Right ventricle myocardium superior (tissue), 1 donor: ENCODE data around the gene STEAP2. TPM values are rescaled to one million over a fixed set of nuclear protein-coding genes. Genes with fewer than 3 reads are reported as not detected.

Experiments
- ATAC-seq: fragments of 200-7000 bp; cut with Tn5 transposase; one replicate; pipeline ENCODE4 v1.9.1; 2020; ENCODE audit warnings: mild to moderate bottlenecking; ENCODE audit not compliant: poor library complexity
- DNase-seq: peaks from one replicate; pipeline ENCODE4 v3.0.0-alpha.2; 2020
- intact Hi-C: fragments of 100-400 bp; cut with DNase I; formaldehyde crosslinking; loops from one replicate; pipeline ENCODE4 v1.11.2; 2022
- total RNA-seq: library from RNA; stranded (reverse); fragmentation: NEBNext Ultra II Directional; extraction: Animal tissue kit (Norgen Biotek cat#: 25700); gene quantifications from one replicate; pipeline ENCODE4 v1.2.1, GENCODE V29; 2021
- donor health status: DM: no; HTN: yes; CAD: no; lungs with severe emphysema.

Gene STEAP2
- total RNA-seq, 1 donor from 2014 or later = 10.5 TPM

GRCh38 chr7:90190995-90191394 is 20.5 kb upstream of the STEAP2 start:
- DNase-seq (no peak), ATAC-seq (no peak)
- intact Hi-C loops = no loop called here

DNA sequence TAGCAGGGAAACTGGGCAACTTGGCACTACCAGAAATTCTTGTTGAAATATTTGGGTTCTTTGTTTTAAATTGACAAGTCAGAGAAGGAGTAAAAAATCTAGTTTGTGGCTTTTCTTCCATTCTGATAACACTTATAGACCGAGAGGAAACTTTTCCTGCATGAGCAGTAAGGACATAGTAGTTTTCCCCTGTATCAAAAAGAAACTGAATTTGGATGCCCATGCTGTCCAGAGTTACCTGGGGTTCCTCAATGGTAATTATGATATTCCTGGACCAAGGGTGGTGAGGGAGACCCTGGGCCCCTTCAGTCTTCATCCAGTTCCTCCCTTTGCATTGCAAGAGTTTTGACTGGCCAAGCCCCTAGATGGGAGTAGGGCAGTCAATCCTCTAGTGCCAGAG is 19.9 kb upstream of the STEAP2 start:
- DNase-seq (no peak), ATAC-seq (no peak)
- intact Hi-C loops = no loop called here

DNA sequence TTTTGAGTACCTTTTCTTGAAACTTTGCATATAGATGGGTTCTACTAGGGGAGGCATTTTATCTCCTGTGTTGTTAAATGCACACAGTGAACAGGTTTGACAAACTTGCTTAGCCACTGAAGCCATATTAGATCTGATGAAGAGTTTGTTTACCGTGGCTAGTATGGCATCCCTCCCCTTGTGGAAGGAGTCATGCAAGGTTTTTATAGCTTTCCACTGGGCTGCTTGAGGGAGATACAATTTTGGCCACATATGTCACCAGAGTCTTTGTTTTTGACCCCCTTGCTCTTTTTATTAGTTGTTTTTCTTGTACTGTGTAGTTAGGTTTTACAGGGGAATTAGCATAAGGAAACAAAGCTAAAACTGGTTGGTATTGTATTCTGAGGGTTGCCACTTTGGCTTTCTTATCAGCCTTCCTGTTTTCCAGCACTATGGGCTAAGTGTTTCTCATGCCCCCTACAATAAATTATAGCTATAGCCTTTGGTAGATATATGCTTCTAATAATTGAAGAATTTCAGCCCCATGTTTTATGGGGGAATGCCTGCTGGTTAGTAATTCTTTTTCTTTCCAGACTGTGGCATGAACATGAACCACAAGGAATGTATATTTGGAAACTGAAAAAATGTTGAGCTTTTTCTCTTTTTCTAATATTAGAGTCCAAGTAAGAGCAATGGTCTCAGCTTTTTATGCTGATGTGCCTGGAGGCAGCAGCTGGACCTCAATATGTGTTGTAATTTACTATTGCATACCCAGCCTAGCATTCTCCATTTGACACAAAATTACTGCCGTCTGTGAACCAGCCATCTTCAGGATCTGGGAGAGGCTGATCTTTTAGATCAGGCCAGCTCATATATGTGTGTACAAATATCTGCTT is 18.4 kb upstream of the STEAP2 start:
- no peak for DNase-seq
- ATAC-seq = no peak

GRCh38 chr7:90194911-90195809 is 16.4 kb upstream of the STEAP2 start:
- intact Hi-C loops = no loop called here

More for the DNA sequence above, 18.4 kb upstream of the STEAP2 start:
- intact Hi-C loops = no loop called here

DNA sequence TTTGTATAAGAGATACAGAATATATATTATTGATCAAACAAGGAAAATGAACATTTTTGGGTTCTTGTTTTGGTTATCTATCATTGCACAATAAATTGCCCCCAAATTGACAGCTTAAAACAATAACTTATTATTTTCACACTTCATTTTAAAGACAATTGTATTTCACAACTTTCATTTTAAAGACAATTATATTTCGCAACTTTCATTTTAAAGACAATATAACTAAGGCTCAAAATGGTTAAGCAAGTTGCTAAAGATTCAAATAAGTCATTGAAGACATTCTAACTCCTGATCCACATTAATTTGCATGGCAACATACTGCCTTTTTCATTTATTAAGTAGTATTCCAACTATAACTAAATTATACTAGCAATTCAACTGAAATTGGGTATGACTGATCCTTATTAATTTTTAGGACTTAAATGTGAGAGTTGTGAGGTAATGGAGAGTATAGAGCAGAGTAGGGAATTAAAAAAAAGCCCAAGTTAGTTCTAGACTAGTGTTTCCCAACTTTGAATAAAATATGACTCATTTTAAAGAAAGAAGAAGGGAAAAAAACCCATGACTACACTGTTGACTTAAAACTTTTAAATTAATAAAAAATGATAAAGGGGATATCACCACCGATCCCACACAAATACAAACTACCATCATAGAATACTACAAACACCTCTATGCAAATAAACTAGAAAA is 9.9 kb upstream of the STEAP2 start:
- intact Hi-C loops = no loop called here
- ATAC-seq (no peak), DNase-seq (no peak)

More at GRCh38 chr7:90194911-90195809, 16.4 kb upstream of the STEAP2 start:
- ATAC-seq (no peak), DNase-seq (no peak)

GRCh38 chr7:90207956-90208355 is 3.6 kb upstream of the STEAP2 start:
- DNase-seq = no peak
- no peak for ATAC-seq
- intact Hi-C loops = no loop called here

GRCh38 chr7:90209776-90210175 is 1.8 kb upstream of the STEAP2 start:
- DNase-seq (no peak), ATAC-seq (no peak)
- intact Hi-C loops = no loop called here

- no peak for ATAC-seq
- intact Hi-C loops = no loop called here
- DNase-seq = no peak
Observed at GRCh38 chr7:90210475-90210874, 1.1 kb upstream of the STEAP2 start.

DNA sequence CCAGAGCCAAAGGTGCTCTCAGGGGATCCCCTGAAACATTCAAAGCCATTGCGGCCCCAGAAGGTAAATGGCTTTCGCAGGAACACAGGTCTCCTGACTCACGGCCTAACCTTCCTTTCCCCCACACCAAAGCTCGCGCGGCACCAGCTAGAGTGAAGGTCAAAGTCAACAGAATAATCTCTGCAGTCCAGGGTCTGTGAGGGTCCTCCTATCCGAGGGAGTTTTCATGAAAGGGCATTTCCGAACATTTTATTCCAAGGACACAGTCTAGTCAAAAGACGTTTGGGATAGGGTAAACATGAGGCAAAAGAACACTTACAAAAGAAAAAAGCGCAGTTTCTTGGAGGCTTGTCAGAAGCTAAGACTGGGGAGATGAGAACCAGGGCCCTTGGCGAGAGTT is 559 bp upstream of the STEAP2 start:
- DNase-seq (no peak), ATAC-seq (peak; percentile 16)
- intact Hi-C loops = no loop called here

- DNase-seq (no peak), ATAC-seq (no peak)
- intact Hi-C loops = no loop called here
Observed at GRCh38 chr7:90212149-90212495, 582 bp downstream of the STEAP2 start.

GRCh38 chr7:90213521-90213920 is 2.0 kb downstream of the STEAP2 start:
- no peak for ATAC-seq
- no peak for DNase-seq
- intact Hi-C loops = no loop called here

DNA sequence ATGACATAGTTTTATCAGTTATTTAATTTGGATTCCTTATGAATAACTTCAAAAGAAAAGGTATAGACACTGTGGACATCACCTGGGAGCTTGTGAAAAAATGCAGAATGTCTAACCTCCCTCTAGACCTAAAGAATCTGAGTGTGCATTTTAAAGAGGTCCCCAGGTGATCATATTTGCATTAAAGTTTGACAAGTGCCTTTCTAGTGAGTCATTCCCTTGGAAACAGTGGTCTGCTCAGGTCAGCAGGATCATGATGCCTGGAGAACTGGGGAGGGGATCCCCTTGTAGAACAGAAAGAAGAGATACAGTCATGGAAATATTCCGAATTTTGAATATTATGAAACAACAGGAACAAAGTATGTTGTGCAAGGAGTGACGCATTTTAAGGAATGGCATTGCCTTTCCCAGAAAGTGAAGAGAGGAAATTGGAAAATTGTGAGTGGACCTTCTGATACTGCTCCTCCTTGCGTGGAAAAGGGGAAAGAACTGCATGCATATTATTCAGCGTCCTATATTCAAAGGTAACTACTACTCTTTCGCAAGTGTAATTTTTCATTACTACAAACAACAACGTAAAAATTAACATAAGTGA is 4.6 kb downstream of the STEAP2 start:
- ATAC-seq (no peak), DNase-seq (no peak)
- intact Hi-C loops = no loop called here

GRCh38 chr7:90216771-90217170 is 5.2 kb downstream of the STEAP2 start:
- intact Hi-C loops = no loop called here
- DNase-seq = no peak
- ATAC-seq = peak; percentile 50

DNA sequence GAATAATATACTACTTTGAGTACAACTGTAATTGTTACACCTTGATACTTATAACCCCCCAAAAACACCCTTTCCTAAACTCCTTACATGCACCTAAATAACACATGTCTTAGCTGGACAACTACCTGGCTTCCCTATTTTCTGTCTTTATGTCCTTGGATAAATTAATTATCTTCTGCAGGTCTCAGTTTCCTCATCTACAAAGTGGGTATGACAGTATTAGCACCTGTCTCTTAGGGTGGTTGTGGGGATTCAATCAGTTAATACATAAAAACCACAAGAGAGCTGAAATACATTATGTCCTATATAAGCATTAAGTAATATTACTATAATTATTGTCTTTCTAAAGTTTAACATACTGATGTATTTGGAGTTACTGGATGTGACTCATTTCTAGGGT is 10.8 kb downstream of the STEAP2 start:
- intact Hi-C loops = no loop called here
- no peak for ATAC-seq
- DNase-seq = no peak

DNA sequence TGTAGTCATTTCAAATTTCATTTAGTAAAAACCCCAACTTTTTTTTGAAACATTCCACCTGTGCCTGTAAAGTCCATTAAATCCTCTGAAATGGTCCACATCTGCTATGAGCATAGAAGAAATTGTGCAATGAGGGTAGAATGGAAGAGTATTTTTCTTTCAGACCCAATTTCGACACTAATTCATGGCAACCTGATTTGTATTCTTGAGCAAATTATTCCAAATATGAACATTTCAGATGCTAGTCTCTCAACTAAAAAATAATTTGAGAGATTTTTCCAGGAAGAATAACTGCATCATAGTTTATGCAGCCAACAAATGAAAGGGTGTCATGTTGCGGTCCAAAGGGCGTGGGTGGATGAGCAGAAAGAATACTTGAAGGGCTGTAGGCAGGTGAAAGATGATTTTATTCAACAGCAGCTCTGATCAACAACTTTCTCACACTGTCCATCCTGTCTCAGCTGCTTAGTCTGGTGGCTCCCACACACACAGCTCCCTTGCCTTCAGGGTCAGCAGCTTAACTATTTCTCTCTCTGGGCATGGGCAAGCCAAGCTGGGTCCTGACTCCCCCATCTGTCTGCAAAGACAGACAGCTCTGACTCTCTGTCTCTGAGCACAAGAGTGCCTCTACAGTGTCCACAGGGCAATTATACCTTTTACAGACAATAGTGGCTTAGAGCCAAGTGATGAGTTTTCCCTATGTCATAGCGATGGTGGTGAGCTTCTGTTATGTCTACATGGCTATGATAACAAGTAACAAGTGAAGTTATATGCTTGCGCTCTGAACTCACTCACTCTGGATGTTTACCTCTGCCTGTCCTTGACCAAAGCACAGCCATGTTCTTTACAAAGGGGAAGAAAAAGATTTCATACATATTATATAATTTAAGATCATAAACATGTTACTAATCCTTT is 11.5 kb downstream of the STEAP2 start:
- intact Hi-C loops = no loop called here
- DNase-seq = no peak
- ATAC-seq = peak; percentile 36

DNA sequence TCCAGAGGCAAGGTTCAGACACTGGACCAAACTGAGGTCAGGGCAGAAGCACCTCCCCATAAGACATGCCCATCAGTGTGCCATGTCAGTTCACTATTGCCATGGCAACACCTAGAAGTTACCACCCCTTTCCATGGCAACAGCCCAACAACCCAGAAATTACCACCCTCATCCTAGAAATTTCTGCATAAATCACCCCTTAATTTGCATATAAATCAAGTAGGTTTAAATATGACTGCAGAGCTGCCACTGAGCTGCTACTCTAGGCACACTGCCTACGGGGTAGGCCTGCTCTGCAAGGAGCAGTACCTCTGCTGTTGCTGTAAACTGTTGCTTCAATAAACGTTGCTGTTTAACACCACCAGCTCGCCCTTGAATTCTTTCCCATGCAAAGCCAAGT is 12.7 kb downstream of the STEAP2 start:
- ATAC-seq (no peak), DNase-seq (no peak)
- intact Hi-C loops = no loop called here

GRCh38 chr7:90225181-90225580 is 13.6 kb downstream of the STEAP2 start:
- intact Hi-C loops = no loop called here
- DNase-seq (no peak), ATAC-seq (no peak)

- intact Hi-C loops = no loop called here
- no peak for ATAC-seq
- no peak for DNase-seq
Observed at GRCh38 chr7:90225601-90226000, 14.1 kb downstream of the STEAP2 start.
